Spleen (tissue), 7 donors: ENCODE measurements around the gene SDR39U1.
"Not testable (repeated sequence)": the region's sequence is repeated elsewhere in the genome, so short reads cannot be mapped to it uniquely, and the experiment has no call there.

Source experiments
- POLR2A ChIP-seq, 3 donors: fragments of 450-650 bp; IDR thresholded peaks; one replicate each; pipeline ENCODE4 v1.5.1; 2017; ENCODE audit warnings: antibody characterized with exemption in 3 of 3, mild to moderate bottlenecking in 1 of 3
- POLR2AphosphoS5 ChIP-seq, 3 donors: sonication (generic); formaldehyde crosslinking; IDR thresholded peaks; one replicate each; pipeline ENCODE4 v1.5.1; 2017; ENCODE audit warnings: antibody characterized with exemption in 3 of 3
- TF ChIP-seq, protein P1 (sequence below), 11 experiments: fragments of 200-600 bp in 7 of 11; fragments of 450-650 bp in 4 of 11; sonication (generic) in 4 of 11; IDR thresholded peaks in 8 of 11; conservative IDR thresholded peaks in 3 of 11; 1 replicate in 7 of 11; 2 replicates in 4 of 11; pipeline versions ENCODE4 v1.4.0 to v1.8.0; 2016 to 2021; ENCODE audit warnings: antibody characterized with exemption in 11 of 11, inconsistent platforms in 4 of 11, mild to moderate bottlenecking in 1 of 11
- donor health status: DM: no; HTN: no; CAD: no; lungs with moderate emphysema.
- donor health status: DM: no; HTN: no; CAD: no.
- donor health status: DM: no; HTN: no; CAD: no.

DNA sequence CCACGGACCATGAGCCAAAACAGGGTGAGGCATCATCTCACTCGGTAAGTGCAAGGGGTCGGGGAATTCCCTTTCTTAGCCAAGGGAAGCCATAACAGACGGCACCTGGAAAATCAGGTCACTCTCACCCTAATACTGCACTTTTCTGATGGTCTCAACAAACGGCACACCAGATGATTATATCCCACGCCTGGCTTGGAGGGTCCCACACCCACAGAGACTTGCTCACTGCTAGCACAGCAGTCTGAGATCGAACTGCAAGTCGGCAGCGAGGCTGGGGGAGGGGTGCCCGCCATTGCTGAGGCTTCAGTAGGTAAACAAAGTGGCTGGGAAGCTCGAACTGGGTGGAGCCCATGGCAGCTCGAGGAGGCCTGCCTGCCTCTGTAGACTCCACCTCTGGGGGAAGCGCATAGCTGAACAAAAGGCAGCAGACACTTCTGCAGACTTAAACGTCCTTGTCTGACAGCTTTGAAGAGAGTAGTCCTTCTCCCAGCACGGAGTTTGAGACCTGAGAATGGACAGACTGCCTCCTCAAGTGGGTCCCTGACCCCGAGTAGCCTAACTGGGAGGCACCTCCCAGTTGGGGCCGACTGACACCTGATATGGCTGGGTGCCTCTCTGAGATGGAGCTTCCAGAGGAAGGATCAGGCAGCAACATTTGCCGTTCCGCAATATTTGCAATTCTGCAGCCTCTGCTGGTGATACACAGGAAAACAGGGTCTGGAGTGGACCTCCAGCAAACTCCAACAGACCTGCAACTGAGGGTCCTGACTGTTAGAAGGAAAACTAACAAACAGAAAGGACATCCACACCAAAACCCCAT is 49.2 kb upstream of the SDR39U1 start:
- TF ChIP-seq, protein P1, sequence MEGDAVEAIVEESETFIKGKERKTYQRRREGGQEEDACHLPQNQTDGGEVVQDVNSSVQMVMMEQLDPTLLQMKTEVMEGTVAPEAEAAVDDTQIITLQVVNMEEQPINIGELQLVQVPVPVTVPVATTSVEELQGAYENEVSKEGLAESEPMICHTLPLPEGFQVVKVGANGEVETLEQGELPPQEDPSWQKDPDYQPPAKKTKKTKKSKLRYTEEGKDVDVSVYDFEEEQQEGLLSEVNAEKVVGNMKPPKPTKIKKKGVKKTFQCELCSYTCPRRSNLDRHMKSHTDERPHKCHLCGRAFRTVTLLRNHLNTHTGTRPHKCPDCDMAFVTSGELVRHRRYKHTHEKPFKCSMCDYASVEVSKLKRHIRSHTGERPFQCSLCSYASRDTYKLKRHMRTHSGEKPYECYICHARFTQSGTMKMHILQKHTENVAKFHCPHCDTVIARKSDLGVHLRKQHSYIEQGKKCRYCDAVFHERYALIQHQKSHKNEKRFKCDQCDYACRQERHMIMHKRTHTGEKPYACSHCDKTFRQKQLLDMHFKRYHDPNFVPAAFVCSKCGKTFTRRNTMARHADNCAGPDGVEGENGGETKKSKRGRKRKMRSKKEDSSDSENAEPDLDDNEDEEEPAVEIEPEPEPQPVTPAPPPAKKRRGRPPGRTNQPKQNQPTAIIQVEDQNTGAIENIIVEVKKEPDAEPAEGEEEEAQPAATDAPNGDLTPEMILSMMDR (IDR thresholded peaks at IDR 0.05 in 8 of 11, conservative IDR thresholded peaks at IDR 0.05 in 3 of 11), result not testable (repeated sequence)
- TF ChIP-seq POLR2A, POLR2AphosphoS5 (IDR thresholded peaks at IDR 0.05): not testable (repeated sequence)
